Gastroesophageal sphincter (tissue), 4 donors: ENCODE results near the gene WLS. TPM values are rescaled to one million over a fixed set of nuclear protein-coding genes. Genes with fewer than 3 reads are reported as not detected.
"Not testable (repeated sequence)": the region's sequence is repeated elsewhere in the genome, so short reads cannot be mapped to it uniquely, and the experiment has no call there.

Source experiments
- ATAC-seq: fragments of 150-250 bp; one replicate; pipeline ENCODE4 v1.9.1; 2016; ENCODE audit warnings: mild to moderate bottlenecking, moderate library complexity
- H3K27ac ChIP-seq, 4 donors: fragments of 200-600 bp; sonication (generic) in 3 of 4; 1 replicate in 3 of 4; 2 replicates in 1 of 4; pipeline ENCODE4 v1.5.1; 2016 to 2019
- H3K27me3 ChIP-seq: fragments of 200-600 bp; sonication (generic); one replicate; pipeline ENCODE4 v1.5.1; 2019
- H3K36me3 ChIP-seq, 2 donors: fragments of 200-600 bp; sonication (generic); one replicate each; pipeline ENCODE4 v1.5.1; 2019; ENCODE audit warnings: control low read depth in 1 of 2
- H3K4me1 ChIP-seq, 3 donors: fragments of 200-600 bp; sonication (generic); 1 replicate in 2 of 3; 2 replicates in 1 of 3; pipeline ENCODE4 v1.5.1; 2016 to 2019; ENCODE audit warnings: control low read depth in 2 of 3
- H3K4me3 ChIP-seq, 2 donors: fragments of 200-600 bp; sonication (generic); one replicate each; pipeline ENCODE4 v1.5.1; 2019; ENCODE audit warnings: mild to moderate bottlenecking in 1 of 2, moderate library complexity in 1 of 2
- H3K9me3 ChIP-seq, 3 donors: fragments of 200-600 bp; sonication (generic); one replicate each; pipeline ENCODE4 v1.5.1; 2017 to 2019; ENCODE audit warnings: control low read depth in 2 of 3
- EP300 ChIP-seq: sonication (generic); formaldehyde crosslinking; IDR thresholded peaks from one replicate; pipeline ENCODE4 v1.6.1; 2017; ENCODE audit warnings: antibody characterized with exemption, mild to moderate bottlenecking
- POLR2A ChIP-seq, 2 donors: fragments of 450-650 bp; IDR thresholded peaks; one replicate each; pipeline ENCODE4 v1.6.1; 2017; ENCODE audit warnings: antibody characterized with exemption in 2 of 2, mild to moderate bottlenecking in 2 of 2, moderate library complexity in 1 of 2
- POLR2AphosphoS5 ChIP-seq: sonication (generic); formaldehyde crosslinking; IDR thresholded peaks from one replicate; pipeline ENCODE4 v1.6.1; 2017; ENCODE audit warnings: antibody characterized with exemption
- WGBS, 2 donors: methylation state at CpG; one replicate each; pipeline ENCODE4 v1.1.5; 2018; ENCODE audit warnings: low coverage in 1 of 2; 5-methylcytosine and 5-hydroxymethylcytosine counted together
- total RNA-seq, 4 donors: library from RNA; depleted of rRNA; stranded (reverse); fragments of >200 nt; gene quantifications; one replicate each; pipeline ENCODE4 v1.1.0, GENCODE V29; 2016
- TF ChIP-seq, protein P1 (sequence below), 4 experiments: fragments of 200-600 bp in 2 of 4; fragments of 450-650 bp in 2 of 4; sonication (generic) in 1 of 4; IDR thresholded peaks; one replicate each; pipeline ENCODE4 v1.5.1; 2017 to 2019; ENCODE audit warnings: antibody characterized with exemption in 4 of 4, mild to moderate bottlenecking in 2 of 4, moderate library complexity in 2 of 4

WLS gene
- total RNA-seq, 4 donors from 2014 or later = 120 to 280 (median 263) TPM

DNA sequence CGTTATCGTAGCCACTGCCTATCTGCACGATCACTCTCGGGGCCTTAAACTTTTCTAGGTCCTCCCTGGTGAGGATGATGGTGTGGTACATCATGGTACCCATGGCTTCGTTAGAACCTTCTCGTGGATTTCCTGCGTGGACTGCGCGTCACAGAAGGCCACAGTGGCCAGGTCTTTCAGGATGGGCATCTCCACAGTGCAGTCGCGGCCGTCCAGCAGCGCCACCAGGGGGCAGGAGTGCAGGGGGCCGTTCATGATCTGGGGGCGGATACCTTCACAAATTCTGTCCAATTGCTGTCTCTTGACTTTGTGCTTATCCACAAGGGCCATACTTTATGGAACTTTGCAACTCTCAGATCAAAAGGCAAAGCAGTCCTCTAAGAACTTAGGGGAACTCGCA, 69.6 kb downstream of the WLS start:
- Histone ChIP-seq H3K27me3 (no peaks in the 10 kb centered on the region), H3K36me3 (peaks cover 0 to 32% of the 10 kb centered on the region in 2 donors), H3K4me1 (peaks cover 0 to 45% (median 5%) of the 10 kb centered on the region in 3 donors), H3K27ac (no peak overlapping the region), H3K4me3 (no peak overlapping the region), H3K9me3 (no peaks in the 10 kb centered on the region)
- TF ChIP-seq, protein P1, sequence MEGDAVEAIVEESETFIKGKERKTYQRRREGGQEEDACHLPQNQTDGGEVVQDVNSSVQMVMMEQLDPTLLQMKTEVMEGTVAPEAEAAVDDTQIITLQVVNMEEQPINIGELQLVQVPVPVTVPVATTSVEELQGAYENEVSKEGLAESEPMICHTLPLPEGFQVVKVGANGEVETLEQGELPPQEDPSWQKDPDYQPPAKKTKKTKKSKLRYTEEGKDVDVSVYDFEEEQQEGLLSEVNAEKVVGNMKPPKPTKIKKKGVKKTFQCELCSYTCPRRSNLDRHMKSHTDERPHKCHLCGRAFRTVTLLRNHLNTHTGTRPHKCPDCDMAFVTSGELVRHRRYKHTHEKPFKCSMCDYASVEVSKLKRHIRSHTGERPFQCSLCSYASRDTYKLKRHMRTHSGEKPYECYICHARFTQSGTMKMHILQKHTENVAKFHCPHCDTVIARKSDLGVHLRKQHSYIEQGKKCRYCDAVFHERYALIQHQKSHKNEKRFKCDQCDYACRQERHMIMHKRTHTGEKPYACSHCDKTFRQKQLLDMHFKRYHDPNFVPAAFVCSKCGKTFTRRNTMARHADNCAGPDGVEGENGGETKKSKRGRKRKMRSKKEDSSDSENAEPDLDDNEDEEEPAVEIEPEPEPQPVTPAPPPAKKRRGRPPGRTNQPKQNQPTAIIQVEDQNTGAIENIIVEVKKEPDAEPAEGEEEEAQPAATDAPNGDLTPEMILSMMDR (IDR thresholded peaks at IDR 0.05) = peak in 1 of 4 experiments; percentile 17
- no peak for TF ChIP-seq POLR2A (IDR thresholded peaks at IDR 0.05)
- ATAC-seq = no peak
- WGBS, 2 donors = 81 to 100% methylated on average over 2 to 3 of the region's 16 CpGs

DNA sequence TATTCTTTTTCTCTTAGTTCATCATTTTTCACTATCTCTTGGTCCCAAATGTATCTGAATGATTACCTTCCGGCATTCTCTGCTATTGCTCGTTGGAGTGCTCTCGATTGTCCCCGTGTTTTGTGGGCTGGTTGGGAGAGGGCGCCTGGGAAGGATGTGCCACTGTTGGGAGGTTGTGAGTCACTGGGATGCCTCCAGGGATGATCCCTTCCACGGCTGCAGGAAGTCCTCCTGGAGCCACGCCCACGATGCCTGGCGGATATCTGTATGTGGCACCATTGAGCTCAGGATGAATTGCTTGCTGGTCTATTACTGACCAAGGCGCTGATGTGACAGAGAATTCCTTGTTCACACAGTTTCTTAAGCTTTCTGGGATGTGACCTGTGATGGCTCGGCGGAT, 70.7 kb downstream of the WLS start:
- not testable (repeated sequence) for H3K9me3 ChIP-seq, H3K27ac ChIP-seq, ATAC-seq, H3K27me3 ChIP-seq, H3K4me3 ChIP-seq
- H3K4me1 ChIP-seq = peaks cover 0 to 44% (median 7%) of the 10 kb centered on the region in 3 donors
- H3K36me3 ChIP-seq = peaks cover 0 to 43% of the 10 kb centered on the region in 2 donors
- WGBS, 2 donors = 73 to 100% methylated on average over 5 of the region's 12 CpGs

DNA sequence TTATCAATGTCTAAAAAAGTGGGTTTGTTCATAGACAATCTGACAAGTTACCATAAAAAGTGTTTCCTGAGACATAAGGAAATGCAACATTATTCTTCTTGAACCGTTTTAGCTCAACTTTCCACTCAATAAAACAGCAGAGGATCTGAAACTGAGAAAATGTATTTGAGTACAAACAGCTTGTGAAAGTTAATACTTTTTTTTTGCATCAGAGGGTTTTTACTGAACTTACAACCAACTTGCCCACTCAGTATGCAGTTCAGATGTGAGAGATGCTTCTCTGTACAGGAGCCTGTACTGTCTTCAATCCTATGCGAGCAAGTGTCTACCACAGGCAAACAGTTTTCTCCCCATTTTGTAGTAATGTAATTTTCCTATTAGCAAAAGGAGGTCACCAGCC, 71.4 kb downstream of the WLS start:
- H3K9me3 ChIP-seq, H3K27ac ChIP-seq, H3K4me3 ChIP-seq, H3K27me3 ChIP-seq, ATAC-seq: not testable (repeated sequence)
- H3K4me1 ChIP-seq = peaks cover 0 to 43% (median 4%) of the 10 kb centered on the region in 3 donors
- peaks cover 0 to 49% of the 10 kb centered on the region in 2 donors for H3K36me3 ChIP-seq
- 57 to 59% methylated on average over 2 of the region's 2 CpGs for WGBS, 2 donors

DNA sequence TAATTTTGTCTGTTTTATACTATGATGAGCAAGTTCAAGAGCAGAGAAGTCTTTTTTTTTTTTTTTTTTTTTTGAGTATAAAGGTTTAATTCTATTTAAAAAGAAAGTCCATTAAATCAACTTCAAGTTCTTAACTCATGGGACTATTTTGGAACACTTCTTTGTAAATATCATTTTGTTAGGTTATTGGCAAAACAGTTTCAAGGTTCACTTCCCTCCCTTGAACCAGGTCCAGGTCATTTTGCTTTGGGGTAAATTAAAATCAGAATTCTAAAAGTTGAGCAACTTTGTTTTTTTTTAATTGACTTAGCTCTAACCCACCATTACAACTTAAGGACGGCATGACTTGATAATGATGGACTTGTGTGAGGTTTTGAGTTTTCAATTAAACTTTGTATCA, 72.3 kb downstream of the WLS start:
- Histone ChIP-seq H3K9me3 (no peaks in the 10 kb centered on the region), H3K27ac (no peak overlapping the region), H3K4me3 (no peak overlapping the region), H3K4me1 (peaks cover 0 to 37% (median 4%) of the 10 kb centered on the region in 3 donors), H3K27me3 (no peaks in the 10 kb centered on the region), H3K36me3 (peaks cover 0 to 55% of the 10 kb centered on the region in 2 donors)
- 50 to 79% methylated on average over 1 of the region's 1 CpG for WGBS, 2 donors
- no peak for ATAC-seq
- TF ChIP-seq POLR2AphosphoS5 (no peak), EP300 (no peak), POLR2A (IDR thresholded peaks at IDR 0.05) (no peak)
- TF ChIP-seq, protein P1 (IDR thresholded peaks at IDR 0.05) = no peak

DNA sequence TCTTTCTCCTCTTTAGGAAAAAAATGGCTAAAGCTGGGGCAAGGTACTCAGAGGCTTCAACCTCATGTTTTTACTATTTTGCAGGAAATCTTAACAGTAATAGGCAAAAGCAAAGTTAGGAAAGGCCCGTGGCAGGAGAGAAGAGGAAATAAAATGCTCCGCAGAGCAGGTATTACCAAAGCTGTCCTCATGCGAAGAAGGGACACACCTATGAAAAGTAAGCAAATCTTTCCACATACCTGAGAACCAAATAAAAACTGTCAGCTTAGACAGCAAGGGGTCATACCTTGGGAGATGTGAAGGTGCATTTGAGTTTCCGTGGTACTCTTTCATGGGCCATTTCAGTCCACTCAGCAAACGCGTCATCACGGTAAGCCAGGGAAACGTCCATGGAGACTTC, 73.5 kb downstream of the WLS start:
- Histone ChIP-seq H3K4me3 (no peak overlapping the region), H3K9me3 (no peaks in the 10 kb centered on the region), H3K27ac (no peak overlapping the region), H3K27me3 (no peaks in the 10 kb centered on the region), H3K4me1 (peaks cover 0 to 37% (median 4%) of the 10 kb centered on the region in 3 donors), H3K36me3 (peaks cover 3 to 64% of the 10 kb centered on the region in 2 donors)
- TF ChIP-seq POLR2AphosphoS5 (no peak), EP300 (no peak), POLR2A (IDR thresholded peaks at IDR 0.05) (no peak)
- TF ChIP-seq, protein P1 (IDR thresholded peaks at IDR 0.05) = no peak
- 90 to 100% methylated on average over 3 to 8 of the region's 8 CpGs for WGBS, 2 donors
- no peak for ATAC-seq

DNA sequence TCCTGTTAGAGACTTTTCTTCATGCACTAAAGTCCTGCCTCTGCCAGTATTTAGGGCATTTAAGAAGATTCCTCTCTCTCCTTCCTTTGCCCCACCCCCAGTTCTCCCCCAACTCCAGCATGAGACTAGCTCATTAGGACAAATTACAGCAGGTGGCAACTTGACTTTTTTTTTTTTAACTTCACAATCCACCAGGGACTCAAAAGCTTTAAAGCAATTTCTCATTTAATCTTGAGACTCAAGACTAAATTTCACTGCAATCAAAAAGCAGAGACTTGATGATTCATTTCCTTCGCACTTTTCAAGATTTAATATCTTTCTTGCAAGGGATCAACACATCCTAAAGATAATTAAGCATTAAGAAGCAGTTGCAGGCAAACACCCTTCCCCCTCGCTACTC, 74.9 kb downstream of the WLS start:
- 81 to 96% methylated on average over 2 of the region's 2 CpGs for WGBS, 2 donors
- peaks cover 0 to 37% (median 4%) of the 10 kb centered on the region in 3 donors for H3K4me1 ChIP-seq
- TF ChIP-seq, protein P1 (IDR thresholded peaks at IDR 0.05) = no peak
- TF ChIP-seq EP300 = no peak
- no peak for TF ChIP-seq POLR2AphosphoS5
- no peak for TF ChIP-seq POLR2A (IDR thresholded peaks at IDR 0.05)
- no peaks in the 10 kb centered on the region for H3K27me3 ChIP-seq
- no peak for ATAC-seq
- H3K4me3 ChIP-seq = no peak overlapping the region
- peaks cover 3 to 69% of the 10 kb centered on the region in 2 donors for H3K36me3 ChIP-seq
- peak overlapping the region in 2 of 4 donors; percentile 13 to 51 for H3K27ac ChIP-seq
- no peaks in the 10 kb centered on the region for H3K9me3 ChIP-seq
